Suprapubic skin (tissue), 4 donors: ENCODE data around the gene BARX1. TPM values are rescaled to one million over a fixed set of nuclear protein-coding genes. Genes with fewer than 3 reads are reported as not detected.
"Not testable (repeated sequence)": the region's sequence is repeated elsewhere in the genome, so short reads cannot be mapped to it uniquely, and the experiment has no call there.

Experiments
- DNase-seq, 2 donors: peaks; one replicate each; pipeline ENCODE4 v3.0.0-alpha.2; 2019; ENCODE audit warnings: low spot score in 2 of 2
- H3K27ac ChIP-seq: fragments of 200-600 bp; sonication (generic); one replicate; pipeline ENCODE4 v1.5.1; 2019
- H3K27me3 ChIP-seq: fragments of 200-600 bp; sonication (generic); one replicate; pipeline ENCODE4 v1.5.1; 2019
- H3K36me3 ChIP-seq: fragments of 200-600 bp; sonication (generic); one replicate; pipeline ENCODE4 v1.5.1; 2019
- H3K4me1 ChIP-seq: fragments of 200-600 bp; sonication (generic); one replicate; pipeline ENCODE4 v1.5.1; 2019
- H3K4me3 ChIP-seq: fragments of 200-600 bp; sonication (generic); one replicate; pipeline ENCODE4 v1.5.1; 2019; ENCODE audit warnings: mild to moderate bottlenecking
- H3K9me3 ChIP-seq: fragments of 200-600 bp; sonication (generic); one replicate; pipeline ENCODE4 v1.5.1; 2019
- EP300 ChIP-seq: sonication (generic); formaldehyde crosslinking; IDR thresholded peaks from one replicate; pipeline ENCODE4 v1.6.1; 2017; ENCODE audit warnings: antibody characterized with exemption
- POLR2A ChIP-seq, 2 donors: fragments of 450-650 bp; IDR thresholded peaks; one replicate each; pipeline ENCODE4 v1.6.1; 2017; ENCODE audit warnings: antibody characterized with exemption in 2 of 2, mild to moderate bottlenecking in 2 of 2, moderate library complexity in 2 of 2
- POLR2AphosphoS5 ChIP-seq, 3 donors: sonication (generic); formaldehyde crosslinking; IDR thresholded peaks; one replicate each; pipeline ENCODE4 v1.6.1; 2017; ENCODE audit warnings: antibody characterized with exemption in 3 of 3
- WGBS: methylation state at CpG from one replicate; pipeline ENCODE4 v1.1.5; 2018; 5-methylcytosine and 5-hydroxymethylcytosine counted together
- total RNA-seq, 4 donors: library from RNA; depleted of rRNA; stranded (reverse); fragments of >200 nt; gene quantifications; one replicate each; pipeline ENCODE4 v1.1.0, GENCODE V29; 2016
- TF ChIP-seq, protein P1 (sequence below), 2 donors: fragments of 200-600 bp in 1 of 2; fragments of 450-650 bp in 1 of 2; sonication (generic) in 1 of 2; IDR thresholded peaks; one replicate each; pipeline ENCODE4 v1.5.1; 2016 to 2019; ENCODE audit warnings: antibody characterized with exemption in 2 of 2, mild to moderate bottlenecking in 1 of 2, moderate library complexity in 1 of 2

Gene BARX1
- total RNA-seq, 4 donors from 2014 or later: not detected

DNA sequence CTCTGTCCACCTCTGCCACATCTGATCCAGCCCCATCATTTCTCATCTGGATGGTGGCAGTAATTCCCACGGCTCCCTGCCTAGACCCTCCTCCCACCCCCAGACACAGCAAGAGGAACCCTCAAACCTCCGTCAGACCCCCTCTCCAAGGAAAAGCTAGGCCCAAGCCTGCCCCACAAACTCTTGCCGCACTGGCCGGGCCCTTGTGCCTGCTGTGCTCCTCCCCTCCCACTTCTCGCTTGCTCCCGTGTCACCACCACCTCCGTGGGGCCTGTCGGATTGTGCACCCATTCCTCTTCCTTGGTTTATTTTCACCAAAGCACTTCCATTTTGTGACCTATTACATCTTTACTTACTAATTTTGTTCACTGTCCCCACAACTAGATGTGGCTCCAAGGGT is 14.2 kb downstream of the BARX1 start:
- H3K27me3 ChIP-seq: peaks cover 78% of the 10 kb centered on the region
- H3K4me3 ChIP-seq: no peak overlapping the region
- H3K9me3 ChIP-seq: peaks cover 3% of the 10 kb centered on the region

DNA sequence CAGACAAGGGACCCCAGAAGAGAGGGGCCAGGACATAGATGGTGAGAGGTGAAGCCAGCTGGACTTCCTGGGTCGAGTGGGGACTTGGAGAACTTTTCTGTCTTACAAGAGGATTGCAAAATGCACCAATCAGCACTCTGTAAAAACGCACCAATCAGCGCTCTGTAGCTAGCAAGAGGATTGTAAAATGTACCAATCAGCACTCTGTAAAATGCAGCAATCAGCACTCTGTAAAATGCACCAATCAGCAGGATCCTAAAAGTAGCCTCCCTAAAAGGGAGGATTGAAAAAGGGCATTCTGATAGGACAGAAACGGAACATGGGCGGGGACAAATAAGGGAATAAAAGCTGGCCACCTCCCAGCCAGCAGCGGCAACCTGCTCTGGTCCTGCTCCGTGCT is 15.6 kb downstream of the BARX1 start:
- not testable (repeated sequence) for H3K36me3 ChIP-seq, H3K4me3 ChIP-seq, H3K27ac ChIP-seq, DNase-seq, H3K4me1 ChIP-seq, H3K9me3 ChIP-seq
- 86% methylated on average over 7 of the region's 7 CpGs for WGBS
- peaks cover 64% of the 10 kb centered on the region for H3K27me3 ChIP-seq

More for the DNA sequence above, 14.2 kb downstream of the BARX1 start:
- no peak for DNase-seq
- no peak overlapping the region for H3K27ac ChIP-seq
- WGBS: 89% methylated on average over 8 of the region's 8 CpGs
- H3K36me3 ChIP-seq: no peaks in the 10 kb centered on the region
- H3K4me1 ChIP-seq: peaks cover 7% of the 10 kb centered on the region
- TF ChIP-seq POLR2AphosphoS5 (IDR thresholded peaks at IDR 0.05): no peak
- TF ChIP-seq POLR2A (IDR thresholded peaks at IDR 0.05): no peak
- TF ChIP-seq EP300: no peak
- TF ChIP-seq, protein P1, sequence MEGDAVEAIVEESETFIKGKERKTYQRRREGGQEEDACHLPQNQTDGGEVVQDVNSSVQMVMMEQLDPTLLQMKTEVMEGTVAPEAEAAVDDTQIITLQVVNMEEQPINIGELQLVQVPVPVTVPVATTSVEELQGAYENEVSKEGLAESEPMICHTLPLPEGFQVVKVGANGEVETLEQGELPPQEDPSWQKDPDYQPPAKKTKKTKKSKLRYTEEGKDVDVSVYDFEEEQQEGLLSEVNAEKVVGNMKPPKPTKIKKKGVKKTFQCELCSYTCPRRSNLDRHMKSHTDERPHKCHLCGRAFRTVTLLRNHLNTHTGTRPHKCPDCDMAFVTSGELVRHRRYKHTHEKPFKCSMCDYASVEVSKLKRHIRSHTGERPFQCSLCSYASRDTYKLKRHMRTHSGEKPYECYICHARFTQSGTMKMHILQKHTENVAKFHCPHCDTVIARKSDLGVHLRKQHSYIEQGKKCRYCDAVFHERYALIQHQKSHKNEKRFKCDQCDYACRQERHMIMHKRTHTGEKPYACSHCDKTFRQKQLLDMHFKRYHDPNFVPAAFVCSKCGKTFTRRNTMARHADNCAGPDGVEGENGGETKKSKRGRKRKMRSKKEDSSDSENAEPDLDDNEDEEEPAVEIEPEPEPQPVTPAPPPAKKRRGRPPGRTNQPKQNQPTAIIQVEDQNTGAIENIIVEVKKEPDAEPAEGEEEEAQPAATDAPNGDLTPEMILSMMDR (IDR thresholded peaks at IDR 0.05): no peak

DNA sequence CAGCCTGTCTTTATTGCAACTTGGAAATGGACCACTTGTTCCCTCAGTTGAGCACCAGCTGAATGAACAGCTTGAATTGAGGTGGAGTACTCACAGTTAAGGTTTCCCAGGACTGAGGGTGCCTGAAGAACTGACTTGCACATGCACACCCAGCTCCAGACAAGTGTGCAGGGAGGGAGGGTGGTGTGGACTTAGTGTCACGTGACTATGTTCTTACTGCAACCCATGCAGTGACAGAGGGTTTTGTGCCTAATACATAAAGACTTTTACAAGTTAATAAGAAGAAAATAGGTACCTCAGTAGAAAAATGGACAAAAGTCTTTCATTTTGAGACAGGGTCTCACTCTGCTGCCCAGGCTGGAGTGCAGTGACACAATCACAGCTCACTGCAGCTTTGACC is 18.0 kb downstream of the BARX1 start:
- WGBS: 69% methylated on average over 1 of the region's 1 CpG
- H3K27me3 ChIP-seq: peaks cover 53% of the 10 kb centered on the region
- no peaks in the 10 kb centered on the region for H3K4me1 ChIP-seq
- H3K4me3 ChIP-seq: no peak overlapping the region
- DNase-seq: no peak
- H3K9me3 ChIP-seq: peaks cover 3% of the 10 kb centered on the region
- no peaks in the 10 kb centered on the region for H3K36me3 ChIP-seq
- H3K27ac ChIP-seq: no peak overlapping the region
- TF ChIP-seq POLR2AphosphoS5 (IDR thresholded peaks at IDR 0.05) (no peak), EP300 (no peak), POLR2A (IDR thresholded peaks at IDR 0.05) (no peak)
- TF ChIP-seq, protein P1 (IDR thresholded peaks at IDR 0.05): no peak

DNA sequence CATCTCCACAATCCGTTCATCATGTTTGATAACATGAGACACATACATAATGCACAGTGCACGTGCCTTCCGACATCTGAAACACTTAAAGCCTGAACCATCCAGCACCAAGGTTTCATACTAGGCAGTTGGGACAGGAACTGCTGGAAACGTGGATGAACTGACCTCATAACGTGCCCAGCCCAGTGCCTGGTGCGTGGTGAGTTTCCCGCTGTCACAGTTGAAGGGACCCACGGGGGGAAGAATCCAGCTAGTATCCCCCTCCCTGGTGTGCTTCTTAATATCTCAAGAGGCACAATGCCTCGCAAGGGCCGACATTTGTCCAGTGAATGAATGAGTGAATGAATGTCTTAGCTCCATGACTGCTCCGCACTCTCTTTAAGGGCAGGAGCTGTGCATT is 23.2 kb downstream of the BARX1 start:
- H3K27me3 ChIP-seq: peaks cover 43% of the 10 kb centered on the region
- no peak overlapping the region for H3K27ac ChIP-seq
- whole genome bisulfite sequencing: 79% methylated on average over 9 of the region's 11 CpGs
- H3K4me1 ChIP-seq: no peaks in the 10 kb centered on the region
- no peak overlapping the region for H3K4me3 ChIP-seq
- no peaks in the 10 kb centered on the region for H3K36me3 ChIP-seq
- H3K9me3 ChIP-seq: no peaks in the 10 kb centered on the region
- TF ChIP-seq POLR2A (IDR thresholded peaks at IDR 0.05): no peak
- TF ChIP-seq POLR2AphosphoS5 (IDR thresholded peaks at IDR 0.05): no peak
- no peak for TF ChIP-seq EP300
- TF ChIP-seq, protein P1 (IDR thresholded peaks at IDR 0.05): no peak
- no peak for DNase-seq

DNA sequence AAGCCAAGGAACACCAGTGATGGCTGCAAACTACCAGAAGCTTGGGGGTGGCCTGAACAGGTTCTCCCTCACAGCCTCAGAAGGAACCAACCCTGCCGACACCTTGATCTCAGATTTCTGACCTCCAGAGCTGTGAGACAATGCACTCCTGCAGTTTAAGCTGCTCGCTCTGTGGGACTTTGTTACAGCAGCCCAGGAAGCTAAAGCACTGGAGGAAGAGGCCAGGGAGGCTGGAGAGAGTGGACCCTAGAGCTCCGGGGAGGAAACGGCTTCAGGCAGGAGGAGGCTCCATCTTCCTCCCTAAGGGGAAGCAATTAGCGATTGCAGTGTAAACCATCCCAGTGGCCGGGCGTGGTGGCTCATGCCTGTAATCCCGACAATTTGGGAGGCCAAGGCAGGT is 25.1 kb downstream of the BARX1 start:
- 44% methylated on average over 8 of the region's 8 CpGs for WGBS
- TF ChIP-seq EP300 (no peak), POLR2AphosphoS5 (IDR thresholded peaks at IDR 0.05) (no peak), POLR2A (IDR thresholded peaks at IDR 0.05) (no peak)
- TF ChIP-seq, protein P1 (IDR thresholded peaks at IDR 0.05): no peak
- Histone ChIP-seq H3K27ac (no peak overlapping the region), H3K4me3 (no peak overlapping the region), H3K9me3 (no peaks in the 10 kb centered on the region), H3K27me3 (peaks cover 43% of the 10 kb centered on the region), H3K36me3 (no peaks in the 10 kb centered on the region), H3K4me1 (no peaks in the 10 kb centered on the region)
- no peak for DNase-seq

DNA sequence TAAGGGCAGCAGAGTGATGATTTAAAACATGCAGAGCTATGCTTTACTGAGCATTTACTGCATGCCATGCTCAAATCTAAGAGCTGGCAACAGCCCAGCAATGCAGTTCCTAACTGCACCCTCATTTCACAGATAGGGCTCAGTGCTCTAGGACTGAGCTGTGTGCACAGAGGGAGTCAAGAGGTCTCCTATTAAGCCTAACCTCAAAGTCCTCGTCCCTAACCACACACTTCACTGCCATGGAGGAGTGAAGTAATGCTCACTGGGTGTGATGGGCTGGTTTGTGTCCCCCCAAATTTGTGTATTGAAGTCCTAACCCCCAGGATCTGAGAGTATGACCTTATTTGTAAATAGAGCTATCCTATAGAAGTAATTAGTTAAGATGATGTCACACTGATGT is 25.9 kb downstream of the BARX1 start:
- no peak for DNase-seq
- TF ChIP-seq POLR2A (IDR thresholded peaks at IDR 0.05) (no peak), POLR2AphosphoS5 (IDR thresholded peaks at IDR 0.05) (no peak), EP300 (no peak)
- TF ChIP-seq, protein P1 (IDR thresholded peaks at IDR 0.05): no peak
- Histone ChIP-seq H3K36me3 (no peaks in the 10 kb centered on the region), H3K27me3 (peaks cover 43% of the 10 kb centered on the region), H3K9me3 (no peaks in the 10 kb centered on the region), H3K4me3 (no peak overlapping the region), H3K27ac (no peak overlapping the region), H3K4me1 (no peaks in the 10 kb centered on the region)
- no CpG with 5 or more reads among the region's 1 CpG for WGBS
